ENCODE results near the gene LARGE1.
"Not testable (repeated sequence)": the region's sequence is repeated elsewhere in the genome, so short reads cannot be mapped to it uniquely, and the experiment has no call there.

Gene LARGE1

DNA sequence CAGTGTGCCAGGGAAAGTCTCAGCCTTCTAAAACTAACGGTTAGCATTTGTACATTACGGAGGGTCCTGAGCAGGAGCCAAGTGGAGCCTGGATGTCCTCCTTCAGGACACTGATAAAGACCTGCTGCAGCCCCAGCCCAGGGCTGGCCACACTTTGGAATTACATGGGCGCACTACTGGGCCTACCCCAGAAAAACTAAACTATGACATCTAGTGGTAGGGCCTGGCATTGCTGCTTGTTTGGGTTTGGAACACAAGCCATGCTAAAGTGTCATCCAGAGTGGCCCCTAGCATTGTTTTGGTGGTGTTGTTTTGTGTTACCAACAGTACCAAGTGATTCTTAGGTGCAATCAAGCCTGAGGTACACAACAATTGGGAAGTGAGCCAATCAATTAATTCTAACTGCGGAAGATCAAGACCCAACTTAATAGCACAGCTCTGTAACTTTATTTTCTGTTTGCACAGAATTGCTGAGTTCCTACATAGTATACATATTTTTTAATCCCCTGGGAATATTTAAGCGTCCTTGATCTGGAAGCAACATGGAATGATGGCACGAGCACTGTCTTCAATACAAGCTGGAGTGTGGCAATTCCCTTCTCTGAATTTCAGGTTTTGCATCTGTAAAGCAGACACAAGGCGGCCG, 340.7 kb downstream of the LARGE1 start:
- DNase-seq: no peak

DNA sequence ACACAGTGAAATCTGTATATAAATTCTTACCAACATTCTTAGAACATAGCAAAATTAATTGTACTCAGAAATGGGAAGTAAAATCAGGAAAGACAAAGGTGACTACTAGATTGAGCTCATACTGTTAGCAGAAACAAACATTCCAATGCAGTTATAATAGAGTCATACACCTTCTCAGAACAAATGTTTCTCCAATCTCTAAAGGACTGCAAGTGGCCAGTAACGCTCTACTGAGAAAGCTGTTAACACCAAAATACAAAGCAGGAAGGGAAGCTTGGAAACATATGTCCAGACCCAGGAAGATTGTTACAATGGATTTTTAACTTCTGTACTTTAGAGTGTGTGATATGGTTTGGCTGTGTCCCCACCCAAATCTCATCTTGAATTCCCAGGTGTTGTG, 341.5 kb downstream of the LARGE1 start:
- DNase-seq: no peak

DNA sequence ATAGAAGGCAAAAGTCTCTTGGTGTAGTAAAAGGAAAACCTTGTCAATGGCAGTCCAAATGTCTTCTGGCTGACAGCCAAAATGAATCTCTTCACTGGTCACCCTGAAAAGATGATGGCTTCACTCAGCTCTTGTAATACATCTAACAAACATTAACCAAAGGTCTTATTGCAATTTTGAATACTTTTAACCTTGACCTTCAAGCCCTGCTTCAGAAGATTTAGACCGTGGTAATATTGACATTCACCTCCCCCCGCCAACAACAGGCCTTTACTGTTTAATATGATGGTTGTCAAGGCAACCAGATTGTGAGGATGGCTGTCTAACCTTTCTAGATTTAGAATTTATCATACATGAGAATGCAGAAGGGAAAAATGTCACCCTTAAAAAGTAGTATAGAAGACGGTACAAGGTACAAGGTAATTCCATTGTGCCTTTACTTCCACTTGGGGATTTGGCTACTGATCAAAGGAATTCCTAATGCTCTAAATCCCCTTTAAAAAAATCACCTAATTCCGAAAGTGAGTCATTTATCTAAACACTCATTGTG, 342.3 kb downstream of the LARGE1 start:
- DNase-seq: no peak

DNA sequence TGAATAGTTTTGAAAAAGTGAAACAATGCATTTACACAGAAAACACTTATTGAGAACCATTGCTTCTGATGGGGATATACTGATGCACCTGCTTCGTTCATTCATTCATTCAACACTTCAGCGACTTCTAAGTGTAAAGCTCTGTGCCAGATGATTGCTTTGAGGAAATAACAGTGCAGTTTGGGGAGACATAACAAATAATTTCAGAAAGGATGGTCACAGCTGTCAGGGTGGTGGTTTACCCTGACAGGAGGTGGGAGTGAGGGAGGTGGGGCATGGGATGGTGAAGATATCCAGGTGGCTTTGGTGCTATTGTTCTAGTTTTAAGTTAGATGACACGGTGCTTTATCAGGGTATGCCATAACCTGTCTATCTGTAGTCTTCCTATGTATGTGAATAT, 344.1 kb downstream of the LARGE1 start:
- DNase-seq: no peak

DNA sequence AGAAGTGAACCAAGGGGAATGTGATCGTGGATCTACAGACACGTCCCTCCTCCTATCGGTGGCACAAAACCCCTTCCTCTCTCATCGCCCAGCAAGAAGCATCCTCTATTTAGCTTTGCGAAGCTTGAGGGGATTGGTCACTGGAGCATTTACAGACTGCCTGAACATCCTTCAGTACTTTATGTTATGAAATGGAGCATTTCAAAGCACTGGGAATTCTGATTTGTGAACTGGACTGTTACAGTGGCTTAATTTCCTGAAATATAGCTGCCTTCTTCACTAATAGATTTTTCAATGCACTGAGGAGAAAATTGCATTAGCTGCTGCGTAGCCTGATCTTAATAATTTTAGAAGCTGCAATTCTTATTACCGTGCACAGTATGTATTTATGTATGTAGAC, 344.5 kb downstream of the LARGE1 start:
- no peak for DNase-seq

DNA sequence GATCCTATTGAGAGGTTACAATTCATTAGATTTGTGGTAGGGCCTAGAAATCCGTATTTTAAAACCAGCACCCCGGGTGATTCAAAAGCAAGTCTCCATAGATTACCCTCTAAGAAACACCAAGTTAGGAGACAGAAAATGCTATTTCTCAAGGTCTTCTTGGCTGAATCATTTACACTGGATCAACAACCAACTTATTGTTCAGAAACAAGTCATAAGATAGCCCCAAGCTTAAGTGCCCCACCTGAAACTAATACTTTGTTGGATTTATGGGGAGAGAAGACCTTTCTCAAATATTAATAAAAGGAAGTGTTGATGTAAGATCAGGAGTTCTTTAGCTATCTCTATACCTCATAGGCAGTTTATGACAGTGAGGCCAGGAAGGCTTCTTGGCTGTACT, 345.2 kb downstream of the LARGE1 start:
- DNase-seq: no peak

DNA sequence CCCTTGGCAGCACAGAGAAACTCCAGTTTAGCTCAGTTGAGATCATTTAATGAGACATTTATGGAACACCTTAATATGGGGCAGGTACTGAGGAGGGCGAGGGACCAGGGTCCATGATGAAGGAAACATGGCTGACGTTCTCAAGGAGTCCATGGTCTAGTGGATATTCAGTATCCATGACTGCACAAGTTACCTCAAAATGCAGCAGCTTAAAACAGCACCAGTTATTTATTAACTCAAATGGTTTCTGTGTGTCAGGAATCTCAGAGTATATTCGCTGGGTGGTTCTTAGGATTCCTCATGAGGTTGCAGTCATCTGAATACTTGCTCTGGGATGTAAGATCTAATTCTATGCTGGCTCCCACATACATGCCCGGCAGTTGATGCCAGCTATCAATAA, 346.8 kb downstream of the LARGE1 start:
- no peak for DNase-seq

DNA sequence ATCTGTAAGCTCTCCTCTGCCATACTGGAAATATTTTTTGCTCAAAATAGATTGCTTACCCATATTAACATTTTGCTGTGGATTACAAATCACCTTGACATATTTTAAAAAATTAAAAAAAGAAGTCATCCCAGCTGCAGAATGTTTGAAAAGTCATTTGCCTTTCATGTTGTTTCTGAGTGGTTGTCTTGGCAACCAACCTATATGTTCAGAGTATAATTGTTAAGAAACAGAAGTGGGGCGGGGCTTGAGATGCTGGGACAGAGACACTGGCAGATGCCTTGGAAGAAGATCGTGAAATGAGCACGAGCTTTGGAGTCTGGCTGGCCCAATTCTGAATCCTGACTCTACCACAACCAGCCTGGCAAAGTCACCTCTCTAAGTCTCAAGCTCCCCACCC, 348.2 kb downstream of the LARGE1 start:
- no peak for DNase-seq

DNA sequence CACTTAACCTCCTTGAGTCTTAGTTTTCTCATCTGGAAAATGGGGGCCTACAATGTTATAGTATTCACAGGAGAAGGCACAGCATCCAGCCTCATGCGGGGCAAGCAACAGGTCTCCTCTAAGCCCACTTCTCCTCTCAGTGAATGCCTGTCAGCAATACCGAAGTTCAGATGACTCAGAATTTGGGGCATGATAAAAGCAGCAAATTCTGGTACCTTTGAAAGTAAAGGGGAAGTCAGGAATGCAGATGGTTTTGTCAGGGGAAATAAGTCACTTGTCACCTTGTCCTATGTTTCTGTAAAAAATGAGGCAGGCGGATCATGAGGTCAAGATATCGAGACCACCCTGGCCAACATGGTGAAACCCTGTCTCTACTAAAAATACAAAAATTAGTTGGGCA, 350.2 kb downstream of the LARGE1 start:
- DNase-seq: no peak

DNA sequence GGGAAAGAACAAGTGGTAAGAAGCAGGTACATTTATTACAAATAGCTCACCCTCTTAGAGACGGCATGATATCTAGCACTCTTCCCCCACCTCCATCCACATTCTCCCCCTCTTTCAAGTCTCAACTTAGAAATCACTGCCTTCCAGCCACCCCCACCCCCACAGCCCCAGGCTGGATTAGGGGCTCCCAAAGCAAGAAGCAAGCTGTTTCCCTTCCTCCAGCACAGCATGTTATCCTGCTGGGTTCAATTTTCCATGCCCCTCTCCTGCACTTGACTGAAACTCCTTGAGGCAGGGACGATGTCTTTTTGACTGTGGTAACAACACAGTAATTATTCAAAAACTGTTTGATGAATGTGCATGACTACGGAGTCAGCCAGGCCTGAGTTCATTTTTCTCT, 350.7 kb downstream of the LARGE1 start:
- no peak for DNase-seq

DNA sequence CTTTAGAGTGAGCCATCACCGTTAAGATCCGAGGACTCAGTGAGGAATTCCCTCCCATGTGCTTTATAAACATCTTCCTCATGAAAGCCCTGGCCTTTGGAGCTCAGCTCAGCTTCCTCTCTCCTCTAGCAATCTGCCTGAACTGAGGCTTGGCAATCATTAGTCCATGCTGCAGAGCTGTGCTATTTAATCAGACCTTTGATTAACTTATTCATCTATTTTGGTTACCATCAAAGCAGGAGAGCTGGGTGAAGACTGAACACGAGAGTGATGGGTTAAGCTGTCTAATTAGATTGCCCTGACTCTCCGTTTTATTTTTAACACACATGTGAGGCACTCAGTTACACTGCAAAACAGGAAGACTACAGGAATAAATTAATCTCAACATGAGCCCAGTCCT, 351.3 kb downstream of the LARGE1 start:
- DNase-seq: no peak

DNA sequence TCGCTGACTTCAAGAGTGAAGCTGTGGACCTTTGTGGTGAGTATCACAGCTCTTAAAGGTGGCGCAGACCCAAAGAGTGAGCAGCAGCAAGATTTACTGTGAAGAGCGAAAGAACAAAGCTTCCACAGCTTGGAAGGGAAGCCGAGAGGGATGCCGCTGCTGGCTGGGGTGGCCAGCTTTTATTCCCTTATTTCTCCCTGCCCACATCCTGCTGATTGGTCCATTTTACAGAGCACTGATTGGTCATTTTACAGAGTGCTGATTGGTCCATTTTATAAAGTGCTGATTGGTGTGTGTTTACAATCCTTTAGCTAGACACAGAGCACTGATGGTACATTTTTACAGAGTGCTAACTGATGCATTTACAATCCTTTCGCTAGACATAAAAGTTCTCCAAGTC, 353.8 kb downstream of the LARGE1 start:
- not testable (repeated sequence) for DNase-seq

DNA sequence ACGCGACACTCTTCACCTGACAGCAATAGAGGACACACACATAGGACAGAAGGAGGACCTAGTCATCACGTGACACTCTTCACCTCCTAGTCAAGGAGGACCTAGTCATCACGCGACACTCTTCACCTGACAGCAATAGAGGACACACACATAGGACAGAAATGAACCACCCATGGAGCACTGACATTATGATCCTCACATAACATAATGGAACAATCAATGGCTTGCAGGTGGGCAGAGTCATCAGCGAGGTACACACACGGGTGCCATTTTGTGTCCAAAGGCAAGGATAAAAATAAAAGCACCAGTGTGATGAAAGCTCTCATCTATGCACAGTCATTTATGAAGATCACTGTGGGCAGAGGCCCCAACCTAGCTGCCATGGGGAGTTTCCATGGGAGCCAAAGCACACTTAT, 354.7 kb downstream of the LARGE1 start:
- no peak for DNase-seq

DNA sequence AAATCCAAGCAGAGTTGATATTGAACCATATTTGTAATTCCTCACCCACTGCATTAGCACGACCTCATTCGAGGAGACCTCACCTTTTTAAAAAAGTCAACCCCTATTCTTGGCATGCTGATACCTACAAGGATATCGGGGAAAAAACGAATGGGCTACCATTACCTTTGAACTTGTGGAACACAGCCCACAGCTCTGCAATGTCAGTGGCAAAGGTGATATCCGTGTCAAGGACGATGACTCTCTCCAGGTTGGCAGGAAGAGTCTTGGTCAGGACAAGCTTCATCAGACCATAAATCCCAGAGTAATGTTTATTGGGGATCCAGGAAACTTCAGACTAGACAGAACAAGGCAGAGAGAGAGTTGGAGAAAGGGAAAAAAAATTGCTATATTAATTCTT, 355.6 kb downstream of the LARGE1 start:
- no peak for DNase-seq

DNA sequence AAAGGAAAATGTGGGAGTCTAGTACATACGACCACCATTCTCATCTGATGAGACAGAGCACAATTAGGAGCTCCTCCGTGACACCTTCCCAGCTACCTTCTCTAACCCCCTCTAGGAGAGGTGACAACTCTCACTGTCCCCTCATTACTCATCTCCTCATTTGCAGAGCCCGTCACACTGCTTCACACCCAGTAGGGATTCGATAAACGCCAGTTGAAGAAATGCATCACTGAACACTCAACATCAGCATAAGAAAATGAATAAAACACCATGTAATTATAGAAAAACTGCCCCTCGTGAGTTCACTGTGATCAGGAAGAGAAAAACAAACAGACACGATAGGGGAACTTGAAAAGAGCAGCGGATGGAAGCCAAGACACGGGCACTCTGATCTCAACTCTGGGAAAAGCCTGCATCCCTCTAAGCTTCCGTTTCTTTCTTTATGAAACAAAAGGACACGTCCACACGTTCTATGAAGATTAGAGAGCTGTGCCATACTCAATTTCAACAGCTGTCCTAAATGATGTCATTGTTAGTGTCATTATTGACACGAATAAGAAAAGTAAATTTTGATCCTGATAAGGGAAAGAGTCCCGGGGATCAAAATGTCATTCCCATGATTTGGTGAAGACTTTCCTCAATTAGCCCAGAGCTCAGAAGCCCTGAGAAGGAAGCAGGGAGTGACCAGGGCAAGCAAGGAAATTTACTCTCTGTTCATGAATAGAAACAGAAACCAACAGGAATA, 356.9 kb downstream of the LARGE1 start:
- DNase-seq: no peak

DNA sequence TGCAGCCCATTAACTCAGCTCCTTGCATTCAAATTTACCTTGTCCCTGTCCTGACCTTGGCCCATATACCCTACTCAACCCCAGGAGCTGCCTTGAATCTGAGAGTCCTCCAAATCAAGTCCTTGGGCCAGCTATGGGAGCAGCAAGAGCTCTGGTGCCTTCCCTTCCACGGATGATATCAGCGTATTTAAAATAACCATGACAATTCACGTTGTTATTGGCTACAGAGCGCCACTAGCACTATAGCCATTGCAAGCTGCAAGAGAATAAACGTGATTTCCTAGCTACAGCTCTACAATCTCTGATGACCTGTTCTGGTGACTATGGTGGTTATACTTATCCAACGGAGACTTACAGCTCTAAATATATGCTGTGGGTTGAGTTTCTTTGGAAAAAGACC, 357.8 kb downstream of the LARGE1 start:
- no peak for DNase-seq

DNA sequence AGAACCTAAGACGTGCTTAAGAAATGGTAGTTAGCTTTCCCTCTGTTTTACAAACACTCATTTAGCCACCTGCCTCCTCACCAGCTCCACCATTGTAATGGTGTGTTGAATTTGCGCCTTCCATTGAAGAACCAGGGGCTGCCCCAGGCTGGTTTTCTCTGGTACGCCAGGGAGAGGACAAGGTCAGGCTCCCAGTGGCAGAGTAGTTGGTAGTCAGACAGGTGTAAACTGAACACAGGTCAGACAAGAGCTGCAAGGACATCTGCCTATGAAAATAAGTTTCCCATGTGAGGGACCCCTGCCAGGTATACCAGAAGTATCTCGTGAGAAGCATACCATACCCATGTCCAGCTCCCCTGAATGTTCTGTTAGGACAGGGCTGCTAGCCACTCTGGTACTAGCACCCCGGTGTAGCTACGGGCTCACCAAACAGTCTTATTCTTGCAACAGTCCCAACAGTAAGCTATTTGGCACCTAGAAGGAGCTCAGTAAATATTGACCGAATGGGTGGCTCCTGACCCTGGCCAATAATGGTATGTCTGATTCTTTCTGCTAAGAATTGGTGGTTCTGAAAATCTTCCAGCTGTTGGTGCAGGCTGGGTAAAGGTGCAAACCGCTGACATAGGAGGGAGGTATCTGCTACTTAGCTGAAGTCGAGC, 359.0 kb downstream of the LARGE1 start:
- no peak for DNase-seq

DNA sequence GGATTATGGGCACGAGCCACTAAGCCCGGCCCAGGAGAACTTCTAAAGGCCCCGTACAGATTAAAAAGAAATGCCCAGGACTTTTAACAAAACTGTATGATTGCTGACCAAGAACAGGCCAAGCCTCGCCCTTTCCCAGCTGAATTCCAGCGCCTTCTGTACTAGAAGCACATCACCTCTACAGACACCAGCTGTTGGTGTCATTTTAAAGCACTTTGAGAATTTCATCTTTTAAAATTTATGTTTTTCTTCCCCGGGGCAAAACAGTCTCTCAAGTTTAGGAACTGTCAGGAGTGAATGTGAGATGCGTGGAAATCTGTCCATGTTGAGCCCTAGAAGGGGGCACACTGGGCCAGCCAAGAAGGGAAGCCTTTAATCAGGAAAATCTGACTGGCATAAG, 362.4 kb downstream of the LARGE1 start:
- no peak for DNase-seq

DNA sequence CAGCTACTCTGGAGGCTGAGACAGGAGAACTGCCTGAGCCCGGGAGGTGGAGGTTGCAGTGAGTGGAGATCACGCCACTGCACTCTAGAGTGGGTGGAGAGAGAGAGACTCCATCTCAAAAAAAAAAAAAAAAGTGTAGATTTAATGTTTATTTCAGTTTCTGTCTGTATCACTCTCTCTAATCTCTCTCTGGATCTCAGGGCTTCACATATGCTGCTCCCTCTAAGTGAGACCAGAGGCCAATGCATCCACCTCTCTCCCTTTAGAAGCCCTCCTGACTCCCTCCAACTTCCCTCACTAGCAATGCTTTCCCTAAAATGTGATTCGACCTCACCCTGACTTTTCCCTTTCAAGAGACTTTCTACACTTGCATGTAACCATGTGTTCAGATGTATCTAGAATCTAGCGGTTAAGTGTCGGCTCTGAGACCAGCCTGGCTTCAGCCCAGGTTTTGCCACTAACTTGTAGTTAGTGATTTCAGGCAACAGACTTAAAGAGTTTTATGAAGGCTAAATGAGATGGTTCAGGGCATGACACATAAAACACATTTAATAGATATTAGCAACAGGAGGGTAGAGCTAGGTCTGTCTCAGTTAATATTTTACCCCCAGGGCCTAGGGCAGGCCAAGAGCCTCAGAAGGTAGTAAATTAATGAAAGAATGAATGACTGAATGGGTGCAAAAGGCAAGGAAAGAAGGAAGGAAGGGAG, 364.3 kb downstream of the LARGE1 start:
- DNase-seq: no peak

DNA sequence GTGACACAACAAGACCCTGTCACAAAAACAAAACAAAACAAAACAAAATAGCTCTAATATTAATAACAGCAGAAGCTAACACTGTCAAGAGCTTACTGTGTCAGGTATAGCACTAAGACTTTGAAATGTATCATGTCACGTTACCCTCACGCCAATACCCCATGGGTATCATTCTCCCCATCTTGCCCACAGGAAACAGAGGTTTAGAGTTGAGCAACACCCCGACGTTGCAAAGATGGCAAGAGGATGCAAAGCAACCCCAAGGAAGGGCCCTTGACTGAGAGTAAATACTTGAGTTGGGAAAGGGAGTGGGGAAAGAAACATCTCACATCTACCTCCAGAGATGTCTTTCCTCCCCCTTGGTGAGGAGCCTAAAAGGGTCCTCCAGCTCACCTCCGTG, 366.8 kb downstream of the LARGE1 start:
- no peak for DNase-seq

DNA sequence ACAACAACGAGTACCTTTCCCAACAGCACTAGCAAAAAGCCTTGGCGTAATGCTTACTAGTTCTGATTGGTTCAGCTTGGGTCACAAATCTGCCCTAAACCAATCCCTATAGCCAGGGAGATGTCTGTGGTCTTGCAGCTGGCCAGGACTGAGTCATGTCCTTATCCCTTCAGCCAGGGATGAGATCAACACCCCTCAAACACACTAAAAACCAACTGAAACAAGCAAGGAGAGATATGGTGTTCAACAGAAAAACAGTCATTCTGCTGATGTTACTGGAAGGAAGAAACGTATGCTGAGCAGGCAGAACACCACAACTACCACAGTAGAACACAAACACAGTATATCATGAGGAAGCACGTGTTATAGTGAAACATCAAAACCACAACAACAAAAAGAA, 375.6 kb downstream of the LARGE1 start:
- no peak for DNase-seq

DNA sequence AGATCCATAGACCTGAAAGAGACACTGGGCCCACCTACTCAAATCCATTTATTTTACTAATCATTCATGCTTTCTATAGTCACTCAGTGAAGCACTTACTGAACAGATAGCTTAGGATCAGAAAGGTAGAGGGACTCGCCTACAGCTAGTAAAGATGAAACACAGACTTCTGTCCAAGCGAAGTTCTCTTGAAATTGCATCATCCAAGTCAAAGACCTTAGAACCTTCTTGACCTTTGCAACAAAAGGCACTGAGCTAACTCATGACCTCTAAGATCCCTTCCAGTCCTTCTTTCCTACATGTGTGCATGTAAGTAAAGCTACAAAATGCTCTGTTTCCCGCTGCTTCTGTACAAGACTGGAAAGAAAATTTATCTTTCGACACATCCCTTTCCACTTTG, 377.6 kb downstream of the LARGE1 start:
- no peak for DNase-seq

DNA sequence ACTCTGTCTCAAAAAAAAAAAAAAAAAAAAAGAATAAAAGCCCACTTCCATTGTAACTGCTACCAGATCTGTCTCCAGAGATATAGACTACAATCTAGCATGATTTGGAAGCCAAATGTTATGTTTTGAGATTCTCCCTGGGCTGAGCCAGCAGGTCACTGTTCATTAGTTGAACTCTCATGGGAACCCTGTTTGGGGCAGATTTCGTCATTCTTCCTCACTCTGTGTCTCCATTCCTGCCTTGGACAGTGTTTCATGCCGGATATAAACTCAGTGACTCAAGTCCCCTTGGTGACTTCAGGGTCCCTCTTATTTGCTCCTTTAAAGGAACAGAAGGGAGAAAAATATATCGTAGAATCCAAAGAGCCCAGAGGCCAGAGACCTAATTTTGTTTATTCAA, 378.1 kb downstream of the LARGE1 start:
- DNase-seq: no peak
